Lower leg skin (tissue), 4 donors: ENCODE results near the gene CYSLTR2. TPM values are rescaled to one million over a fixed set of nuclear protein-coding genes. Genes with fewer than 3 reads are reported as not detected.

Experiments
- DNase-seq, 2 donors: peaks; one replicate each; pipeline ENCODE4 v3.0.0-alpha.2; 2019; ENCODE audit warnings: low spot score in 2 of 2
- H3K4me3 ChIP-seq: fragments of 200-600 bp; sonication (generic); 2 replicates; pipeline ENCODE4 v1.5.1; 2017; ENCODE audit warnings: mild to moderate bottlenecking, low read depth; ENCODE audit not compliant: poor library complexity, severe bottlenecking
- CTCF ChIP-seq, 3 donors: fragments of 450-650 bp; IDR thresholded peaks; one replicate each; pipeline ENCODE4 v1.5.1; 2016; ENCODE audit warnings: antibody characterized with exemption in 3 of 3, mild to moderate bottlenecking in 3 of 3, moderate library complexity in 2 of 3
- POLR2A ChIP-seq, 2 donors: fragments of 450-650 bp; IDR thresholded peaks; one replicate each; pipeline ENCODE4 v1.6.1; 2016 to 2017; ENCODE audit warnings: antibody characterized with exemption in 2 of 2, mild to moderate bottlenecking in 1 of 2, moderate library complexity in 1 of 2
- WGBS, 2 donors: methylation state at CpG; one replicate each; pipeline ENCODE4 v1.1.5; 2018; 5-methylcytosine and 5-hydroxymethylcytosine counted together
- intact Hi-C: fragments of 100-400 bp; cut with DNase I; formaldehyde crosslinking; loops from one replicate; pipeline ENCODE4 v1.15.0; 2023; ENCODE audit warnings: low total_unique reads
- total RNA-seq, 4 donors: library from RNA; depleted of rRNA; stranded (reverse); fragments of >200 nt; gene quantifications; one replicate each; pipeline ENCODE4 v1.1.0, GENCODE V29; 2016

The CYSLTR2 gene
- total RNA-seq, 4 donors from 2014 or later, result 0.30 to 2.2 (median 1.4) TPM

GRCh38 chr13:48630773-48631172 lies 23.0 kb upstream of the CYSLTR2 start:
- WGBS, 2 donors, result 56 to 68% methylated on average over 4 of the region's 4 CpGs
- TF ChIP-seq POLR2A (IDR thresholded peaks at IDR 0.05) (no peak), CTCF (IDR thresholded peaks at IDR 0.05) (no peak)
- no peak for DNase-seq
- H3K4me3 ChIP-seq, result no peak overlapping the region
- intact Hi-C loops, result no loop called here

GRCh38 chr13:48631441-48631840 lies 22.3 kb upstream of the CYSLTR2 start:
- no peak for DNase-seq
- no peak overlapping the region for H3K4me3 ChIP-seq
- 50 to 52% methylated on average over 1 of the region's 1 CpG for WGBS, 2 donors
- intact Hi-C loops, result no loop called here
- TF ChIP-seq POLR2A (IDR thresholded peaks at IDR 0.05) (no peak), CTCF (IDR thresholded peaks at IDR 0.05) (no peak)

- no peak overlapping the region for H3K4me3 ChIP-seq
- TF ChIP-seq POLR2A (IDR thresholded peaks at IDR 0.05) (no peak), CTCF (IDR thresholded peaks at IDR 0.05) (no peak)
- 55 to 60% methylated on average over 3 of the region's 3 CpGs for WGBS, 2 donors
- intact Hi-C loops, result no loop called here
- DNase-seq, result no peak
These were observed 20.0 kb upstream of the CYSLTR2 start for GRCh38 chr13:48633700-48634099.

GRCh38 chr13:48634636-48635035 lies 19.1 kb upstream of the CYSLTR2 start:
- no peak for TF ChIP-seq CTCF (IDR thresholded peaks at IDR 0.05)
- no peak for TF ChIP-seq POLR2A (IDR thresholded peaks at IDR 0.05)
- H3K4me3 ChIP-seq, result no peak overlapping the region
- DNase-seq, result no peak
- intact Hi-C loops, result no loop called here

GRCh38 chr13:48635478-48635877 lies 18.3 kb upstream of the CYSLTR2 start:
- intact Hi-C loops, result no loop called here

More at GRCh38 chr13:48635478-48635877, 18.3 kb upstream of the CYSLTR2 start:
- no peak overlapping the region for H3K4me3 ChIP-seq
- no peak for DNase-seq
- TF ChIP-seq POLR2A (IDR thresholded peaks at IDR 0.05) (no peak), CTCF (IDR thresholded peaks at IDR 0.05) (no peak)
